22Rv1 (cell line): ENCODE results near the gene RUNX2.

Experiments used
- H3K27ac ChIP-seq: fragments of 450-650 bp; 2 replicates; pipeline ENCODE4 v1.5.1; 2017
- CTCF ChIP-seq: fragments of 450-650 bp; IDR thresholded peaks from 2 replicates; pipeline ENCODE4 v1.5.1; 2017; ENCODE audit warnings: mild to moderate bottlenecking
- ZFX ChIP-seq: fragments of 450-650 bp; IDR thresholded peaks from 2 replicates; pipeline ENCODE4 v1.6.1; 2017; ENCODE audit warnings: antibody characterized with exemption, borderline replicate concordance

RUNX2 gene

GRCh38 chr6:45563041-45563440 is 234.9 kb downstream of the RUNX2 start:
- no peak overlapping the region for H3K27ac ChIP-seq
- TF ChIP-seq ZFX (no peak), CTCF (no peak)

- no peak overlapping the region for H3K27ac ChIP-seq
- no peak for TF ChIP-seq CTCF
- TF ChIP-seq ZFX = no peak
Observed at GRCh38 chr6:45563844-45564243, 235.7 kb downstream of the RUNX2 start.

- TF ChIP-seq ZFX (no peak), CTCF (no peak)
Observed at GRCh38 chr6:45566882-45567281, 238.8 kb downstream of the RUNX2 start.

GRCh38 chr6:45567879-45568278 is 239.7 kb downstream of the RUNX2 start:
- H3K27ac ChIP-seq = no peak overlapping the region
- TF ChIP-seq CTCF = no peak
- TF ChIP-seq ZFX = no peak

More at GRCh38 chr6:45566882-45567281, 238.8 kb downstream of the RUNX2 start:
- H3K27ac ChIP-seq = no peak overlapping the region

GRCh38 chr6:45568626-45569025 is 240.5 kb downstream of the RUNX2 start:
- TF ChIP-seq ZFX (no peak), CTCF (no peak)
- H3K27ac ChIP-seq = no peak overlapping the region

GRCh38 chr6:45569210-45569945 is 241.2 kb downstream of the RUNX2 start:
- TF ChIP-seq ZFX = no peak
- no peak for TF ChIP-seq CTCF
- H3K27ac ChIP-seq = no peak overlapping the region

GRCh38 chr6:45571159-45571558 is 243.0 kb downstream of the RUNX2 start:
- TF ChIP-seq ZFX (no peak), CTCF (no peak)
- H3K27ac ChIP-seq = no peak overlapping the region
